Esophagus muscularis mucosa (tissue), 4 donors: ENCODE results near the gene CCDC87. TPM values are rescaled to one million over a fixed set of nuclear protein-coding genes. Genes with fewer than 3 reads are reported as not detected.

ENCODE experiments used
- DNase-seq: peaks from one replicate; pipeline ENCODE4 v3.0.0-alpha.2; 2017; ENCODE audit errors: extremely low spot score
- H3K27ac ChIP-seq, 4 donors: fragments of 200-600 bp; sonication (generic); replicated peaks in 1 of 4; 1 replicate in 3 of 4; 2 replicates in 1 of 4; pipeline ENCODE4 v1.5.1; 2016 to 2019; ENCODE audit warnings: mild to moderate bottlenecking in 1 of 4
- H3K27me3 ChIP-seq, 4 donors: fragments of 200-600 bp; sonication (generic); one replicate each; pipeline versions ENCODE4 v1.5.1 to v1.6.0; 2016 to 2019
- H3K36me3 ChIP-seq, 4 donors: fragments of 200-600 bp; sonication (generic); one replicate each; pipeline ENCODE4 v1.5.1; 2016 to 2019
- H3K4me1 ChIP-seq, 4 donors: fragments of 200-600 bp; sonication (generic); one replicate each; pipeline ENCODE4 v1.5.1; 2016 to 2019
- H3K4me3 ChIP-seq, 4 donors: fragments of 200-600 bp; sonication (generic); 1 replicate in 2 of 4; 2 replicates in 2 of 4; pipeline ENCODE4 v1.5.1; 2016 to 2019; ENCODE audit warnings: mild to moderate bottlenecking in 4 of 4, moderate library complexity in 1 of 4
- H3K9me3 ChIP-seq, 4 donors: fragments of 200-600 bp; sonication (generic); 1 replicate in 3 of 4; 2 replicates in 1 of 4; pipeline ENCODE4 v1.5.1; 2016 to 2019
- EP300 ChIP-seq: sonication (generic); formaldehyde crosslinking; IDR thresholded peaks from one replicate; pipeline ENCODE4 v1.6.1; 2017; ENCODE audit warnings: antibody characterized with exemption
- POLR2A ChIP-seq: fragments of 450-650 bp; IDR thresholded peaks from one replicate; pipeline ENCODE4 v1.6.1; 2017; ENCODE audit warnings: antibody characterized with exemption, moderate library complexity, mild to moderate bottlenecking, low read depth
- POLR2AphosphoS5 ChIP-seq, 2 donors: sonication (generic); formaldehyde crosslinking; IDR thresholded peaks; one replicate each; pipeline ENCODE4 v1.6.1; 2017; ENCODE audit warnings: antibody characterized with exemption in 2 of 2
- WGBS: methylation state at CpG from one replicate; pipeline ENCODE4 v1.1.5; 2018; 5-methylcytosine and 5-hydroxymethylcytosine counted together
- intact Hi-C: fragments of 100-400 bp; cut with DNase I; formaldehyde crosslinking; loops from one replicate; pipeline ENCODE4 v1.15.1; 2023
- total RNA-seq, 4 donors: library from RNA; depleted of rRNA; stranded (reverse); fragments of >200 nt; gene quantifications; one replicate each; pipeline versions ENCODE4 v1.1.0 to v1.2.1, GENCODE V29; 2016
- TF ChIP-seq, protein P1 (sequence below), 3 experiments: fragments of 200-600 bp in 2 of 3; fragments of 450-650 bp in 1 of 3; sonication (generic) in 2 of 3; IDR thresholded peaks; one replicate each; pipeline ENCODE4 v1.5.1; 2017 to 2019; ENCODE audit warnings: antibody characterized with exemption in 3 of 3, mild to moderate bottlenecking in 2 of 3, moderate library complexity in 1 of 3

Gene CCDC87
- total RNA-seq, 4 donors from 2014 or later, result 0.17 to 0.83 (median 0.46) TPM

DNA sequence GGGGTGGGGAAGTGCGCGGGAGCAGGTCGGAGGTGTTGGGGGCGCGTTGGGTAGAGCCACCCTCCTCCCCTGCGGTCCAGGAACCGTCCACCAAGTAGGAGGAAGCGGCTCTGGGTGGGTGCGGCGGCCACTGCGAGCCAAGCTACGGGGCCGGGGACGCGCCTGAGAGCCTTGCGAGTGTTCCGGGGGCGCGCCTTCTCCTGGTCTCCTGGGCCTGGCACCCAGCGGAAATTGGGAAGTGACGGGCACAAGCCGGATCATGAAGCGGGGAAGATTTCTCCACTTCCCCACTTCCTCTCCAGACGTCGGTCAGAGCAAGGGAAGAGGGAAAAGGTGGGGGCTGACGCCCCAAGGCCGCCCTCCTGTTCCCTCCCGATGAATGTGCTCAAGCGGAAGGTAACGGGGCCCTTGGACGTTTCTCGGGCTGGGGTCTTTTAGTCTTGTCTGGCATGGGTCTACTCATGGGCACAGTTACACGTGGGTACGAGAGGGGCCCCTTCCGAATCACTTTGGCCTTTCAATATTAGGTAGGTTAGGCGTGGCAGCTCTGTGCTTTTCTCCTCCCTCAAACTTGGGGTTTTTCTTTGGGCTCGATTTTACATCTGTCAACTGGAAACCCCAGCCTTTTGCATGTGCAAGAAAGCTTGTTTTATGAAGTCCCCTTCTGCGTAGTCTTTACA lies 24.4 kb upstream of the CCDC87 start:
- no peaks in the 10 kb centered on the region for H3K27me3 ChIP-seq
- peak; percentile 95 for DNase-seq
- peaks cover 0 to 9% (median 3%) of the 10 kb centered on the region in 4 donors for H3K36me3 ChIP-seq
- under 1% methylated on average over 11 of the region's 38 CpGs for WGBS
- peak overlapping the region; percentile 92 to 99 (median 99) for H3K27ac ChIP-seq
- TF ChIP-seq POLR2A (no peak), POLR2AphosphoS5 (IDR thresholded peaks at IDR 0.05) (no peak), EP300 (no peak)
- TF ChIP-seq, protein P1, sequence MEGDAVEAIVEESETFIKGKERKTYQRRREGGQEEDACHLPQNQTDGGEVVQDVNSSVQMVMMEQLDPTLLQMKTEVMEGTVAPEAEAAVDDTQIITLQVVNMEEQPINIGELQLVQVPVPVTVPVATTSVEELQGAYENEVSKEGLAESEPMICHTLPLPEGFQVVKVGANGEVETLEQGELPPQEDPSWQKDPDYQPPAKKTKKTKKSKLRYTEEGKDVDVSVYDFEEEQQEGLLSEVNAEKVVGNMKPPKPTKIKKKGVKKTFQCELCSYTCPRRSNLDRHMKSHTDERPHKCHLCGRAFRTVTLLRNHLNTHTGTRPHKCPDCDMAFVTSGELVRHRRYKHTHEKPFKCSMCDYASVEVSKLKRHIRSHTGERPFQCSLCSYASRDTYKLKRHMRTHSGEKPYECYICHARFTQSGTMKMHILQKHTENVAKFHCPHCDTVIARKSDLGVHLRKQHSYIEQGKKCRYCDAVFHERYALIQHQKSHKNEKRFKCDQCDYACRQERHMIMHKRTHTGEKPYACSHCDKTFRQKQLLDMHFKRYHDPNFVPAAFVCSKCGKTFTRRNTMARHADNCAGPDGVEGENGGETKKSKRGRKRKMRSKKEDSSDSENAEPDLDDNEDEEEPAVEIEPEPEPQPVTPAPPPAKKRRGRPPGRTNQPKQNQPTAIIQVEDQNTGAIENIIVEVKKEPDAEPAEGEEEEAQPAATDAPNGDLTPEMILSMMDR (IDR thresholded peaks at IDR 0.05), result no peak
- no peaks in the 10 kb centered on the region for H3K9me3 ChIP-seq
- intact Hi-C loops, result no loop called here
- peak overlapping the region; percentile 71 to 98 (median 80) for H3K4me3 ChIP-seq
- peaks cover 45 to 60% (median 56%) of the 10 kb centered on the region in 4 donors for H3K4me1 ChIP-seq

DNA sequence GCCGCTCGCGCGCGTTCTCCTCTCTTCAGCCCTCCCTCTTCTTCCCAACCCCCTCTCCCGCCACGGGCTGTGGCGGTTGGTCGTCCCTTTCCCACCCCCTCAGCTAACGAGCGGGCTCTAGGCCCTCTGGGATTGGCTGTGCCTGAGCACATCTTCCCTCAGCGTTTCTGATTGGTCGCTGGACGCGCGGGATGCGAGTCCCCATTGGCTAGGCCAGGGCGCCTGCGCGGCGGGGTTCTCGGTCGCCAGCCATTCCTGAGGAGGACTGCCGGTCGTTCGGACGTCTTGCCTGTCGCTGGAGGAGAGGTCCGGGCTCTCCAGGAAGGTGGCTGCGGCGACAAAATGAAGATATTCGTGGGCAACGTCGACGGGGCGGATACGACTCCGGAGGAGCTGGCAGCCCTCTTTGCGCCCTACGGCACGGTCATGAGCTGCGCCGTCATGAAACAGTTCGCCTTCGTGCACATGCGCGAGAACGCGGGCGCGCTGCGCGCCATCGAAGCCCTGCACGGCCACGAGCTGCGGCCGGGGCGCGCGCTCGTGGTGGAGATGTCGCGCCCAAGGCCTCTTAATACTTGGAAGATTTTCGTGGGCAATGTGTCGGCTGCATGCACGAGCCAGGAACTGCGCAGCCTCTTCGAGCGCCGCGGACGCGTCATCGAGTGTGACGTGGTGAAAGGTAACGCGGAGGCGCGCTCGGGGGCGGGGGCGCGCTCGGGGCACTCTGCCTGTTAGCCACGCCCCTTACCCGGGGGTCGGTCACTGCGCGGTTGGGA lies 23.7 kb upstream of the CCDC87 start, which contains the start of gene RBM14:
Gene RBM14 (plus strand): TSS at position 252 of the 776 bp plus-strand sequence. CDS start 91 bp downstream, at position 343.
- peak; percentile 100 for DNase-seq
- Histone ChIP-seq H3K27ac (peak within 1 kb of the TSS; percentile 92 to 99 (median 99)), H3K9me3 (no peaks in the 10 kb centered on the region), H3K27me3 (no peaks in the 10 kb centered on the region), H3K4me1 (peaks cover 38 to 53% (median 49%) of the 10 kb centered on the region in 4 donors), H3K36me3 (peaks cover 0 to 4% (median 1%) of the 10 kb centered on the region in 4 donors), H3K4me3 (peak within 1 kb of the TSS; percentile 71 to 98 (median 80))
- 2% methylated on average over 18 of the region's 90 CpGs for WGBS
- intact Hi-C loops, result no loop called here
- TF ChIP-seq, protein P1 (IDR thresholded peaks at IDR 0.05), result no peak
- peak; percentile 99 for TF ChIP-seq POLR2A
- no peak for TF ChIP-seq EP300
- peak; percentile 99 to 100 for TF ChIP-seq POLR2AphosphoS5 (IDR thresholded peaks at IDR 0.05)

DNA sequence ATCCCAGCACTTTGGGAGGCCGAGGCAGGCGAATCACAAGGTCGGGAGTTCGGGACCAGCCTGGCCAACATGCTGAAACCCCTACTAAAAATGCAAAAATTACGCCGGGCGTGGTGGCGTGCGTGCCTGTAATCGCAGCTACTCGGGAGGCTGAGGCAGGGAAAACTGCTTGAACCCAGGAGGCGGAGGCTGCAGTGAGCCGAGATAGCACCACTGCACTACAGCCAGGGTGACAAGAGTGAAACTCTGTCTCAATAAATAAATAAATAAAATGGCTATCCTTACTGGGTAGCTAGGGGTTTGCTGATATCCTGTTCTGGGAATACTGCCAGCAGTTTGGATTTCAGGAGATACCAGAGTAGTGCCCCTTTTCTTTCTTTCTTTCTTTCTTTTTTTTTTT lies 21.2 kb upstream of the CCDC87 start:
- 96% methylated on average over 13 of the region's 13 CpGs for WGBS
- Histone ChIP-seq H3K27me3 (no peaks in the 10 kb centered on the region), H3K36me3 (peaks cover 0 to 4% (median 0%) of the 10 kb centered on the region in 4 donors), H3K4me3 (no peak overlapping the region), H3K4me1 (peaks cover 19 to 32% (median 25%) of the 10 kb centered on the region in 4 donors), H3K27ac (no peak overlapping the region), H3K9me3 (no peaks in the 10 kb centered on the region)
- TF ChIP-seq EP300 (no peak), POLR2A (no peak), POLR2AphosphoS5 (IDR thresholded peaks at IDR 0.05) (no peak)
- TF ChIP-seq, protein P1 (IDR thresholded peaks at IDR 0.05), result no peak
- DNase-seq, result no peak
- intact Hi-C loops, result no loop called here

DNA sequence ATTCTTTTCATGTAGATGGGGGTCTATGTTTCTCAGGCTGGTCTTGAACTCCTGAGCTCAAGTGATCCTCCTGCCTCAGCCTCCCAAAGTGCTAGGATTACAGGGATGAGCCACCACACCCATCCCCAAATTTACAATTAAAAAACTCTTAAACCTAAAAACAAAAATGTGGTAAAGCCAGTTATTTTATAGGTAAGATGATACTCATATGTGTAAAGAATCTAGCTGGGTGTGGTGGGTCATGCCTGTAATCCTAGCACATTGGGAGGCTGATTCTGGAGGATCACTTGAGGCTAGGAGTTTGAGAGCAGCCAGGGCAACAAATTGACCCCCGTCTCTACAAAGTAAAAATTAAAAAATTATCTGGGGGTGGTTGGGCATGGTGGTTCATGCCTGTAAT lies 19.6 kb upstream of the CCDC87 start:
- no peak for DNase-seq
- TF ChIP-seq EP300 (no peak), POLR2AphosphoS5 (IDR thresholded peaks at IDR 0.05) (no peak), POLR2A (no peak)
- TF ChIP-seq, protein P1 (IDR thresholded peaks at IDR 0.05), result no peak
- Histone ChIP-seq H3K36me3 (no peaks in the 10 kb centered on the region), H3K27me3 (no peaks in the 10 kb centered on the region), H3K27ac (no peak overlapping the region), H3K4me1 (peaks cover 15 to 28% (median 22%) of the 10 kb centered on the region in 4 donors), H3K4me3 (no peak overlapping the region), H3K9me3 (no peaks in the 10 kb centered on the region)
- 82% methylated on average over 1 of the region's 1 CpG for WGBS
- intact Hi-C loops, result no loop called here
